M059J (cell line): ENCODE results near the gene HHATL. TPM values are rescaled to one million over a fixed set of nuclear protein-coding genes. Genes with fewer than 3 reads are reported as not detected.

Experiments
- DNase-seq: peaks from one replicate; pipeline ENCODE4 v3.0.0-alpha.2; 2012; ENCODE audit warnings: low read depth
- total RNA-seq: library from RNA; depleted of rRNA; stranded (reverse); fragments of >200 nt; shearing (Covaris generic); gene quantifications from 2 replicates; pipeline ENCODE4 v1.2.3, GENCODE V29; 2014

Gene HHATL
- total RNA-seq, 1 experiment from 2014 or later, result not detected

- no peak for DNase-seq
These were observed 17.8 kb downstream of the HHATL start for GRCh38 chr3:42684632-42685362.

DNA sequence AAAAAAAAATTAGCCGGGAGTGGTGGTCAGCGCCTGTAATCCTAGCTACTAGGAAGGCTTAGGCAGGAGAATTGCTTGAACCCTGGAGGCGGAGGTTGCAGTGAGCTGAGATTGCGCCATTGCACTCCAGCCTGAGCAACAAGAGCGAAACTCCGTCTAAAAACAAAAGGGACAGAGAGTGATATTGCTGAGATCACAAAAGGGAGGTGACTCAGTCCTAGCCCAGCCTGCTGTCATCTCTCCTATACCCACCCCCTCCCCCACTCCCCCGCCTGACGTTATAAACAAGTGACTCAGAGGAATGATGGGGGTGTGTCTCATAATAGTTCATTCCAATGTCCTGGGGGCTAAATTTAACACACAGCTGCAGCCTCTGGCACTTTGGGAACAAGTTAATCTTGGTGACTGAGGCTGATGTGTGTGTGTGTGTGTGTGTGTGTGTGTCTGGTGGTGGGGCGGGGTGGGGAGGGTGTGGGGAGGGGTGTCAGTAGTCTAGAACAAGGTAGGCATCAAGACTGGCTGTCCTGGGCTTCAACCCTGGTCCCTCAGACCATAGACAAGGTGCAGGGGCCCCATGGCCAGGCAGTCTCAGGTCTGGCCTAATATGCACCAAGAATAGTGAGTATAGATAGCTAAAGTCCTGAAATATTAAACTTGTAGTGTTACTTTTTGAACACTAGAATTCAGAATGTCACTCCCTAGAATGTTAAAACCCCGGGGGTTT lies 18.6 kb downstream of the HHATL start:
- DNase-seq, result peak; percentile 91

GRCh38 chr3:42682301-42683070 lies 20.1 kb downstream of the HHATL start:
- DNase-seq, result no peak

DNA sequence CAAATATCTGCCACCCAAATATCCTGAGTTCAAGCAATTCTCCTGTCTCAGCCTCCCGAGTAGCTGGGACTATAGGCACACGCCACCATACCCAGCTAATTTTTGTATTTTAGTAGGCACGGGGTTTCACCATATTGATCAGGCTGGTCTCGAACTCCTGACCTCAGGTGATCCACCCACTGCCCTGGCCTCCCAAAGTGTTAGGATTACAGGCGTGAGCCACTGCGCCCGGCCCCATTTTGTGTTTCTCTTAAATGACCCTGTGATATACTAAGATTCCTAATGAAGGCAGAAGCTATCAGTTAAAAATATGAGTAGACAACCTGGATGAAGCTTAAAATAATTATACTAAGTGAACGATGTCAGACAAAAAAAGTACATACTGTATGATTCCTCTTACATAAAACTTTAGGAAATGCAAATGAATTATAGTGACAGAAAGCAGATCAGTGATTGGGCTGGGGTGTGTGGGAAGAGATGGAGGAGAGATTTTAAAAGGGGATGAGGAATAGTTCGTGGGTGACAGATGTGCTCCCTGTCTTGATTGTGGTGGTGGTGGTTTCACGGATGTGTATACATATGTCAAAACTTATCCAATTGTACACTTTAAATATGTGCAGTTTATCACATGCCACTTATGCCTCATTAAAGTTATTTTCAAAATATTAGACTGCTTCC lies 21.1 kb downstream of the HHATL start:
- no peak for DNase-seq

DNA sequence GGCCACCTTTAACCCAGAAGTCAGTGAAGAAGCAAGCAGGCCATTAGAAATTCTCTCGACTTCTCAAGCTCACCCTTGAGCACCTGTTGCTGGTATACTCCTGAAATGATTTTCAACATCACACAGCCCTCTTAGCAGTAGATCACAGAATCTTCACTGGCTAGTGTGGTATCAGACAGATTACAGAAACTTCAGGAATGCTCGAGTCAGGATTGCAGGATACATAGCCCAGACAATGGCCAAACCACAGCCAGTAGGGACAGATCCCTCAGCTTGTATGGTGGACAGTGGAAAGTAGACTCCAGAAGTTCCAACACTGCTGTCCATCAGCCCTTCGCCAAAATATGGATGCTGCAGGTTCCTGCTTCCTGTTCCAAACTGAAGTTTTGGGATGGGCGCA lies 21.8 kb downstream of the HHATL start:
- no peak for DNase-seq

DNA sequence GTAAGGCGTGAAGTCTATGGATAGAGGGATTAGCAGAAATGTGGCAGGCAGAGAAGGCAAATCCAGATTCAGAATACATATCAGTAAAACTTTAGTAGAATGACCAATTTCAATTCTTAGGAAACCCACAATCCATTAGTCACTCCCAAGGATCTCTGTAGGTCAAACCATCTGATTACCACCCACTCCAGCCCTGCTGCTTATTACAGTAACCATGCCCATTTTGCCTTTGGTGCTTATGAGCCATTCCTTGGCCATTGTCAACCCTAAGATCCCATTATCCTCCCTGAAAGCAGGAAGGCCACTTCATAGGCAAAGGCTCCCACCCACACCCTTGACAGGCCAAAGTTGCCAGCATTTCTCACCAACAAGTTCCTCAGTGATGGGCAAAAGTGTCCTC lies 22.3 kb downstream of the HHATL start:
- DNase-seq, result peak; percentile 46

DNA sequence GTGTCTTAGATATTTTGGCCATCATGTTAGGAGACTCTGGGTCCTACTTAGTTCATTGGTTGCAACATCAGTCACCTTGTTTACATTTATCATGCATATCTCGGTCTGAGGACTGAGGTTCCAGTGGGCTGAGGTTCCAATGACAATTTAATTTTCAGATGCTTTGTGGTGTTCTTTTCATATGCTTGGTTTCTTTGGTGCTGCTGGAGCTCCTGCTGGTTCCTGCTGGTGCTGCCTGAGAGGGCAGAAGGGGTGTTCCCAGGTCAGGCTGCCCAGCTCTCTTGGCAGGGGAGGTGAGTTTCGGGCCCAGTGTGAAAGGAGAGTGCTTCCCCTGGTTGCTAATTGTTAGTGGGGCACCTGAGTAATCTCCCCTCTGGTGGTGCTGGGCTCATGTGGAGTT lies 24.2 kb downstream of the HHATL start:
- DNase-seq, result no peak

- no peak for DNase-seq
These were observed 26.7 kb downstream of the HHATL start for GRCh38 chr3:42675909-42676308.

GRCh38 chr3:42674146-42674545 lies 28.5 kb downstream of the HHATL start:
- no peak for DNase-seq

DNA sequence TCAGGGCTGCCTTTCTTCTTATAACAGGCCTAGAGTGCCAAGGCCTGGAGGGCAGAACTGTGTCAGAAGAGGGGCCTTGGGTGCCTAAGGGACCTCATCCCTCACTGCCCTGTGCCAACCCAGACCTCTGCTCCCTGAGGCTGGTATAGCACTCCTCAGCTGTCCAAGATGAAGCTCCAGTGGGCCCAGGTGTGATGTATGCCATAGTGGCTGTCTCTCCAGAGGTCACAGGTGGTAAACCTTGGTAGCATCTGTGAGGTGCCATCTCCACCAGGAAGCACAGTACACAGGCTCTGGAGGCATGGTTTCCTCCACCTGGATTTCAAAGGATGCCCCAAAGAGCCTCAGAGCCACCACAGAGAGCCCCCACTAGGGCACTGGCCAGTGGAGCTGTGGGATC lies 29.5 kb downstream of the HHATL start:
- no peak for DNase-seq

DNA sequence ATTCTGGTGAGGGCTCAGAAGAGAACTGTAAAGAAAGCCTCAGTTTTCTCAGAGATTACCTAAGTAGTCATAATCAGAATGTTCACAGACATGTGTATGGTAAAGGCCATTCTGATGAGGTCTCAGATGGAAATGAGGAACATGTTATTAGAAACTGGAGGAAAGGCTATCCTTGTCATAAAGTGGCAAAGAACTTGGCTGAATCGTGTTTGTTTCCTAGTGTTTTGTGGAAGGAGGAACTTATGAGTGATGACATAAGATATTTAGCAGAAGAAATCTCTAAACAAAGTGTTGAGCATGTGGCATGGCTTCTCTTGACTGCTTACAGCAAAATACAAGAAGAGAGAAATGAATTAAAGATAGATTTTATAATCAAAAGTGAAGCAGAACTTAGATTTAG lies 30.1 kb downstream of the HHATL start:
- DNase-seq, result no peak

GRCh38 chr3:42670670-42671069 lies 31.9 kb downstream of the HHATL start:
- DNase-seq, result no peak

GRCh38 chr3:42670051-42670576 lies 32.5 kb downstream of the HHATL start:
- DNase-seq, result no peak

DNA sequence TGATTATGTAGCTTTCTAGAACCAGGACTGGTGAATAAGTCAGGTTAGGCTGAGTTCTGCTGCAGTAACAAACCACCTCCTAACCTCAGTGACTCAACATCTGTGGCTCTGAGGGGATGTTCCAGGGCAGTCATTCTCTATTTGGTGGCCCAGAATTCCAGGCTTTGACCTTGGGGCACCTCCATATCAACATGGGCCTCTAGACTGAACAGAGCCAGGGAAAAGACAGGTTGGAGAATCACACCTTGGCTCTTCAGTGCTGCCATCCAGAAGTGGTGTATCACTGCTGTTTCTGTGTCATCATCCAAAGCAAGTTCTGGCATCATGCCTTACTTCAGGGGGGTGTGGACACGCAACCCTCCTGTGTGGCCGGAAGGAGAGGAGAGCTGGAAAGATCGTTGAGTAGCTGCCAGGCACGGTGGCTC lies 33.8 kb downstream of the HHATL start:
- peak; percentile 32 for DNase-seq

GRCh38 chr3:42668413-42668760 lies 34.2 kb downstream of the HHATL start:
- DNase-seq, result no peak

GRCh38 chr3:42667523-42668412 lies 34.8 kb downstream of the HHATL start:
- DNase-seq, result no peak

- DNase-seq, result no peak
These were observed 35.5 kb downstream of the HHATL start for GRCh38 chr3:42667096-42667522.

DNA sequence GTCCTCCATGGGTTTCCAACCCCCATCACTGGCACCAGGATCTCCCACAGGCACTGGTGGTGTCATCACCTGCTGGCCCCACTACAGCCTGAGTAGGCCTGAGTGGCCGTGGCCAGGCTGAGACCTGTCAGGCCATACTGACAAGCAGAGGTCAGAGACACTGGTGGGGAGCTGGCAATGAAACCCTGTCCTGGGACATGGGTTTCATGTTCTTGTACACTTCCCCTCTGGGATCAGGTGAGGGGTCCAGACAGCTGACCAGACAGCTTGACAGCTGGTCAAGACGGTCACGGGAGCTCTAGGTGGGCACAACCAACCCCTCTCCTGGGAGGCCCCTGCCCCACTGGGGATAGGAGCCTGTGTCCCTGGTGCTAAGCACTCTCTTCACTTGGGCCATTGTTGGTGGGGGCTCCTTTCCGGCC lies 36.0 kb downstream of the HHATL start:
- no peak for DNase-seq

DNA sequence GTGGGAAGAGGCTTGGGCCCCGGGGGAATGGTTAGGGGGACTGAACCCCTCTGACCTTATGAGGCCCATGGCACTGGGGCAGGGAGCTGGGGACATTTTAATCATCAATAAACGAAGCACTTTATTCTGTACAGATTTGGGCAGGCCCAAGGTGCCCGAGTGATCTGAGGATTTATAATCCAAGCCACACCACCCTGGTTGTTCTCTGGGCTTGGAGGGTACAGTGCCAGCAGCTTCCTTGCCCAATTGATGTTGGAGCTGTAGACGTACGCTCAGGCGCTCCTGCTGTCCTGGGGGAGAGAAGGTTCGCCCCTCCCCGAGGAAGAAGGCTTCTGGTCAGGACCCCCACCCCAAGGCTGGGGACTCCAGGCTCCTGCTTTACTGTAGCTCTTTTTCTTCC lies 36.6 kb downstream of the HHATL start:
- no peak for DNase-seq

- no peak for DNase-seq
These were observed 37.3 kb downstream of the HHATL start for GRCh38 chr3:42665050-42665878.
